MM.1S (cell line): ENCODE data around the gene CCDC81.

Experiments
- EZH2 ChIP-seq: fragments of 300-600 bp; sonication (generic); optimal IDR thresholded peaks from 2 replicates; pipeline ENCODE3; 2017; ENCODE audit warnings: low read depth, mild to moderate bottlenecking, antibody characterized with exemption, low read length, mixed read lengths
- TF ChIP-seq, protein P1 (sequence below): fragments of 300-600 bp; sonication (generic); IDR thresholded peaks from 2 replicates; pipeline ENCODE4 v1.5.1; 2016; ENCODE audit warnings: antibody characterized with exemption, low read length, mixed read lengths

DNA sequence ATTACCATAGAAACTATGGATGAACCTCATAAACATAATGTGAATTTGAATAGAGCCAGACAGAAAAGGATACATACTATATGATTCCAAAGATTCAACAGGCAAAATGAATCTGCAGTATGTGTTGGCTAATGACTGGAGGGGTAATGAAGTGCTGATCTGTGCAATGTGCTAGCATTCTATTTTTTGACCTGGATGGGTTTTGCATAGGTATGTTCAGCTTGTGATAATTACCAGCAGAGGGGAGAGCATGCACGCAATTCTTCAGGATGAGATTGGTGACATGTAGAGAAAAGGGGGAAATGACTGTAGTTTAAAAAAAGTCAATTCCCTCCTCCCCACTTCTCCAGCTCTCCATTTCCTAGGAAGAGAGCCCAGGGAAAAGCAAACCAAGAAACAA is 618 bp upstream of the CCDC81 start:
- TF ChIP-seq, protein P1, sequence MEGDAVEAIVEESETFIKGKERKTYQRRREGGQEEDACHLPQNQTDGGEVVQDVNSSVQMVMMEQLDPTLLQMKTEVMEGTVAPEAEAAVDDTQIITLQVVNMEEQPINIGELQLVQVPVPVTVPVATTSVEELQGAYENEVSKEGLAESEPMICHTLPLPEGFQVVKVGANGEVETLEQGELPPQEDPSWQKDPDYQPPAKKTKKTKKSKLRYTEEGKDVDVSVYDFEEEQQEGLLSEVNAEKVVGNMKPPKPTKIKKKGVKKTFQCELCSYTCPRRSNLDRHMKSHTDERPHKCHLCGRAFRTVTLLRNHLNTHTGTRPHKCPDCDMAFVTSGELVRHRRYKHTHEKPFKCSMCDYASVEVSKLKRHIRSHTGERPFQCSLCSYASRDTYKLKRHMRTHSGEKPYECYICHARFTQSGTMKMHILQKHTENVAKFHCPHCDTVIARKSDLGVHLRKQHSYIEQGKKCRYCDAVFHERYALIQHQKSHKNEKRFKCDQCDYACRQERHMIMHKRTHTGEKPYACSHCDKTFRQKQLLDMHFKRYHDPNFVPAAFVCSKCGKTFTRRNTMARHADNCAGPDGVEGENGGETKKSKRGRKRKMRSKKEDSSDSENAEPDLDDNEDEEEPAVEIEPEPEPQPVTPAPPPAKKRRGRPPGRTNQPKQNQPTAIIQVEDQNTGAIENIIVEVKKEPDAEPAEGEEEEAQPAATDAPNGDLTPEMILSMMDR: no peak
- TF ChIP-seq EZH2: no peak
